CD4-positive, alpha-beta T cell treated with Interleukin-21 for 1 hour (primary cell): Measurements from ENCODE around the gene PRM3.

Source experiments
- DNase-seq: peaks from one replicate; pipeline ENCODE4 v3.0.0-alpha.2; 2020

Gene PRM3

DNA sequence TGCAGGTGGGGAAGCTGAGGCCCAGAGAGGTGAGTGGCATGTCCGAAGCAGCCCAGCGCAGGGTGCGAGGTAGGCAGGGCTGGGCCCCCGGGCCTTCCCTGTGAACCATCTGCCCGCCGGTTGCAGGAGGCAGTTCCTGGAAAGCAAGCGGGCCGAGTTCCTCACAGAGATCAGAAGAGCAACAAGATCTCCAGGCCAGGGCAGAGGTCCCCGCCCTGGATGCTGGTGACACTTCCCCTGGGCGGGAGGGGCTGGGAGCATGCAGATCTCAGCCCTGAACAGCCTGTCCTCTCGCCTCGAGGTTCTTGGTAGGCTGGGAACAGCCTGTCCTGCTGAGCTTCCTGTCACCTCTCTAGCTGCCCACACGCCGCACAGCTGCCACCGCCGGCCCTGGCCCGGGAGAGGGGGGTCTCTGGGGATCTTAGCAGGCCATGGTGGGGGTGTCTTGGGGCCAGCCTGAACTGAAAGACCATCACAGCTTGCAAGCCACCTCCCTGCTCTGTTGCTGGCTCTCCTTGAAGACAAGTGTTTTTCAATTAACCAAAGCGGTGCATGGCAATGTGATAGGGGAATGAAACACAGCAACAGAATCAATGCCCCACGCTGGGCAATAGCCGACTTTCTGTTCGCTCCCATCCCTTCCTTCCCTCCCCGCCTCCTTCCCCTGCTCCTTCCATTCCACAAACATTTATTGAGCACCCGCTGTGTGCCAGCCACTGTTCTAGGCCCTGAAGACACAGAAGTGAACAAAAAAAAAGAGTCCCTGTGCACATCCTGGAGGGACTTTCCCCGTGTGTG, 49.1 kb downstream of the PRM3 start:
- peak; percentile 73 for DNase-seq
